ENCODE measurements around the gene TYK2.
"Not testable (repeated sequence)": the region's sequence is repeated elsewhere in the genome, so short reads cannot be mapped to it uniquely, and the experiment has no call there.

DNA sequence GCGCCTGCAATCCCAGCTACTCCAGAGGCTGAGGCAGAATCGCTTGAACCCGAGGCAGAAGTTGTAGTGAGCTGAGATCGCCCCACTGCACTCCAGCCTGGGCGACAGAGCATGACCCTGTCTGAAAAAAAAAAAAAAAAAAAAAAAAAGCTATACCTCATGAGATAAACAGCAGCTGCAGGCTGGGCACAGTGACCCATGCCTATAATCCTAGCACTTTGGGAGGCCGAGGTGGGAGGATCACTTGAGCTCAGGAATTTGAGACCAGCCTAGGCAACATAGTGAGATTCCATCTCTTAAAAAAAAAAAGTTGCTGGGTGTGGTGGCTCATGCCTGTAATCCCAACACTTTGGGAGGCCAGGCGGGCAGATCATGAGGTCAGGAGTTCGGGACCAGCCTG lies 19.0 kb upstream of the TYK2 start:
- TF ChIP-seq POLR2A, POLR2AphosphoS5 (IDR thresholded peaks at IDR 0.05): not testable (repeated sequence)
- TF ChIP-seq, protein P1, sequence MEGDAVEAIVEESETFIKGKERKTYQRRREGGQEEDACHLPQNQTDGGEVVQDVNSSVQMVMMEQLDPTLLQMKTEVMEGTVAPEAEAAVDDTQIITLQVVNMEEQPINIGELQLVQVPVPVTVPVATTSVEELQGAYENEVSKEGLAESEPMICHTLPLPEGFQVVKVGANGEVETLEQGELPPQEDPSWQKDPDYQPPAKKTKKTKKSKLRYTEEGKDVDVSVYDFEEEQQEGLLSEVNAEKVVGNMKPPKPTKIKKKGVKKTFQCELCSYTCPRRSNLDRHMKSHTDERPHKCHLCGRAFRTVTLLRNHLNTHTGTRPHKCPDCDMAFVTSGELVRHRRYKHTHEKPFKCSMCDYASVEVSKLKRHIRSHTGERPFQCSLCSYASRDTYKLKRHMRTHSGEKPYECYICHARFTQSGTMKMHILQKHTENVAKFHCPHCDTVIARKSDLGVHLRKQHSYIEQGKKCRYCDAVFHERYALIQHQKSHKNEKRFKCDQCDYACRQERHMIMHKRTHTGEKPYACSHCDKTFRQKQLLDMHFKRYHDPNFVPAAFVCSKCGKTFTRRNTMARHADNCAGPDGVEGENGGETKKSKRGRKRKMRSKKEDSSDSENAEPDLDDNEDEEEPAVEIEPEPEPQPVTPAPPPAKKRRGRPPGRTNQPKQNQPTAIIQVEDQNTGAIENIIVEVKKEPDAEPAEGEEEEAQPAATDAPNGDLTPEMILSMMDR (IDR thresholded peaks at IDR 0.05), result not testable (repeated sequence)
